Smooth muscle cell (in vitro differentiated cells): ENCODE measurements around the gene OMG. TPM values are rescaled to one million over a fixed set of nuclear protein-coding genes. Genes with fewer than 3 reads are reported as not detected.

ENCODE experiments used
- DNase-seq: peaks from one replicate; lab custom pipeline; 2025; ENCODE audit not compliant: unreplicated experiment; lab: John Stamatoyannopoulos, UW
- H2AFZ ChIP-seq: fragments of 200-600 bp; sonication (generic); 2 replicates; pipeline ENCODE4 v1.6.0; 2016; ENCODE audit warnings: antibody characterized with exemption, low read depth, mild to moderate bottlenecking
- H3F3A ChIP-seq: fragments of 200-600 bp; sonication (generic); 2 replicates; pipeline ENCODE4 v1.6.0; 2017; ENCODE audit warnings: antibody characterized with exemption, low read depth
- H3K27ac ChIP-seq: fragments of 200-600 bp; sonication (generic); 2 replicates; pipeline ENCODE4 v1.5.1; 2016; ENCODE audit warnings: low read depth, mild to moderate bottlenecking
- H3K27me3 ChIP-seq: fragments of 200-600 bp; sonication (generic); 2 replicates; pipeline ENCODE4 v1.6.1; 2016; ENCODE audit warnings: low read depth, mild to moderate bottlenecking
- H3K36me3 ChIP-seq: fragments of 200-600 bp; sonication (generic); 2 replicates; pipeline ENCODE4 v1.5.1; 2016; ENCODE audit warnings: low read depth
- H3K4me1 ChIP-seq: fragments of 200-600 bp; sonication (generic); 2 replicates; pipeline ENCODE4 v1.5.1; 2016; ENCODE audit warnings: low read depth
- H3K4me2 ChIP-seq: fragments of 200-600 bp; sonication (generic); 2 replicates; pipeline ENCODE4 v1.6.0; 2016; ENCODE audit warnings: mild to moderate bottlenecking
- H3K4me3 ChIP-seq: fragments of 200-600 bp; sonication (generic); 2 replicates; pipeline ENCODE4 v1.5.1; 2016; ENCODE audit warnings: mild to moderate bottlenecking
- H3K79me2 ChIP-seq: fragments of 200-600 bp; sonication (generic); 2 replicates; pipeline ENCODE4 v1.6.0; 2016; ENCODE audit warnings: low read depth, mild to moderate bottlenecking
- H3K9ac ChIP-seq: fragments of 200-600 bp; sonication (generic); 2 replicates; pipeline ENCODE4 v1.6.0; 2016; ENCODE audit warnings: low read depth
- H3K9me3 ChIP-seq: fragments of 200-600 bp; sonication (generic); replicated peaks from 2 replicates; pipeline ENCODE4 v1.5.1; 2016; ENCODE audit warnings: low read depth
- H4K20me1 ChIP-seq: fragments of 200-600 bp; sonication (generic); 2 replicates; pipeline ENCODE4 v1.6.0; 2016; ENCODE audit warnings: low read depth
- WGBS: methylation state at CpG from one replicate; pipeline ENCODE4 v1.1.7; 2016; ENCODE audit warnings: low lambda C conversion rate; 5-methylcytosine and 5-hydroxymethylcytosine counted together
- polyA plus RNA-seq: library from polyadenylated mRNA; unstranded; fragments of >200 nt; fragmentation: Nextera tagmentation; extraction: Ambion mirVana; gene quantifications from 2 replicates; pipeline ENCODE4 v1.2.1, GENCODE V29; 2016
- total RNA-seq: library from RNA; depleted of rRNA; stranded (reverse); fragments of >200 nt; gene quantifications from 2 replicates; pipeline ENCODE4 v1.2.3, GENCODE V29; 2014
- TF ChIP-seq, protein P1 (sequence below): fragments of 200-600 bp; sonication (generic); IDR thresholded peaks from 2 replicates; pipeline ENCODE4 v1.5.1; 2017; ENCODE audit warnings: borderline replicate concordance, mild to moderate bottlenecking, antibody characterized with exemption; ENCODE audit not compliant: insufficient read depth, poor library complexity, severe bottlenecking

The OMG gene
- total and polyA plus RNA-seq, 2 experiments from 2014 or later = 0.57 TPM; not detected in 1

DNA sequence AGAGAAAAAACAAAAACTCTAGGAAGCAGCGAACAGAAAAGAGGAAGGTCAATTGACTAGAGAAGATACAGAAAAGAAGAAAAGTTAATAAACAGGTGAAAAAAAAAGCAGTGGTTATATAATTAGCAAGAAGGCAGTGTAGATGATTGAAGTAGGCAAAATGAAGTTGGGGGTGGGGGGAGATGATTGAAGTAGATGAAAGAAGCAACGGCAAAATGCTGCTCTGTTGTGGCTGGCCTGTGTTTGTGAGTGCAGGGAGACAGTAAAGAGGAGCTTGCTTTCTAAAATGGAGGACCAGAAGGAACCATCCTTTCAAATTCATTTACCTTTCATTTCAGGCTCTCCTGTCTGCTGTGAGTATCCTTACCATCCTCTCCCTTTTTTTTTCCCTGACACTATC is 13.2 kb upstream of the OMG start:
- Histone ChIP-seq H3F3A (no peaks in the 10 kb centered on the region), H3K4me3 (no peak overlapping the region), H4K20me1 (no peaks in the 10 kb centered on the region), H3K27me3 (no peaks in the 10 kb centered on the region), H3K9me3 (no peaks in the 10 kb centered on the region), H3K4me2 (no peak overlapping the region), H3K36me3 (no peaks in the 10 kb centered on the region), H2AFZ (no peak overlapping the region), H3K27ac (no peak overlapping the region), H3K9ac (no peak overlapping the region), H3K4me1 (no peaks in the 10 kb centered on the region), H3K79me2 (no peaks in the 10 kb centered on the region)
- WGBS = 43% methylated on average over 2 of the region's 2 CpGs
- no peak for DNase-seq
- TF ChIP-seq, protein P1, sequence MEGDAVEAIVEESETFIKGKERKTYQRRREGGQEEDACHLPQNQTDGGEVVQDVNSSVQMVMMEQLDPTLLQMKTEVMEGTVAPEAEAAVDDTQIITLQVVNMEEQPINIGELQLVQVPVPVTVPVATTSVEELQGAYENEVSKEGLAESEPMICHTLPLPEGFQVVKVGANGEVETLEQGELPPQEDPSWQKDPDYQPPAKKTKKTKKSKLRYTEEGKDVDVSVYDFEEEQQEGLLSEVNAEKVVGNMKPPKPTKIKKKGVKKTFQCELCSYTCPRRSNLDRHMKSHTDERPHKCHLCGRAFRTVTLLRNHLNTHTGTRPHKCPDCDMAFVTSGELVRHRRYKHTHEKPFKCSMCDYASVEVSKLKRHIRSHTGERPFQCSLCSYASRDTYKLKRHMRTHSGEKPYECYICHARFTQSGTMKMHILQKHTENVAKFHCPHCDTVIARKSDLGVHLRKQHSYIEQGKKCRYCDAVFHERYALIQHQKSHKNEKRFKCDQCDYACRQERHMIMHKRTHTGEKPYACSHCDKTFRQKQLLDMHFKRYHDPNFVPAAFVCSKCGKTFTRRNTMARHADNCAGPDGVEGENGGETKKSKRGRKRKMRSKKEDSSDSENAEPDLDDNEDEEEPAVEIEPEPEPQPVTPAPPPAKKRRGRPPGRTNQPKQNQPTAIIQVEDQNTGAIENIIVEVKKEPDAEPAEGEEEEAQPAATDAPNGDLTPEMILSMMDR = no peak

DNA sequence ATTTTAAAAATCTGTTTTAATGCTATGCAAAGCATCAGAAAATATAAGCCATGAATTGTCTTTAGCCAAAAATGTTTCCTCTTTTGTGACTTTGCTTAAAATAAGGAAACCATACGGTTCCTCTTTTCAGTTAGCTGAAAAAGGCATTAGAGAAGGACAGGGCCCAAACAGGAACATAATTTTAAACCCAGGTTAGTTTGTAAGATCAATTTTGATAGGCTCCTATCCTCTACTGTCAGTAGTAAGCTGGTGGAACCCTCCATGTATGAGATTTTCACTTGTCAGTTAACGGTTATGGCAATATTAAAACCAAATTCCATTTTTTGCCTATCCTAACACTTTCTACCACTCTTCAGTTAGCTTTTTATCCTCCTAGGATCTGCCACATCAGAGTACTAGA is 12.5 kb upstream of the OMG start:
- Histone ChIP-seq H2AFZ (no peak overlapping the region), H3K9ac (no peak overlapping the region), H3K4me2 (no peak overlapping the region), H3F3A (no peaks in the 10 kb centered on the region), H3K4me3 (no peak overlapping the region), H3K79me2 (no peaks in the 10 kb centered on the region), H3K9me3 (no peaks in the 10 kb centered on the region), H3K27me3 (no peaks in the 10 kb centered on the region), H4K20me1 (no peaks in the 10 kb centered on the region), H3K36me3 (no peaks in the 10 kb centered on the region), H3K4me1 (no peaks in the 10 kb centered on the region), H3K27ac (no peak overlapping the region)
- TF ChIP-seq, protein P1 = no peak
- DNase-seq = no peak
- WGBS = 94% methylated on average over 2 of the region's 2 CpGs

DNA sequence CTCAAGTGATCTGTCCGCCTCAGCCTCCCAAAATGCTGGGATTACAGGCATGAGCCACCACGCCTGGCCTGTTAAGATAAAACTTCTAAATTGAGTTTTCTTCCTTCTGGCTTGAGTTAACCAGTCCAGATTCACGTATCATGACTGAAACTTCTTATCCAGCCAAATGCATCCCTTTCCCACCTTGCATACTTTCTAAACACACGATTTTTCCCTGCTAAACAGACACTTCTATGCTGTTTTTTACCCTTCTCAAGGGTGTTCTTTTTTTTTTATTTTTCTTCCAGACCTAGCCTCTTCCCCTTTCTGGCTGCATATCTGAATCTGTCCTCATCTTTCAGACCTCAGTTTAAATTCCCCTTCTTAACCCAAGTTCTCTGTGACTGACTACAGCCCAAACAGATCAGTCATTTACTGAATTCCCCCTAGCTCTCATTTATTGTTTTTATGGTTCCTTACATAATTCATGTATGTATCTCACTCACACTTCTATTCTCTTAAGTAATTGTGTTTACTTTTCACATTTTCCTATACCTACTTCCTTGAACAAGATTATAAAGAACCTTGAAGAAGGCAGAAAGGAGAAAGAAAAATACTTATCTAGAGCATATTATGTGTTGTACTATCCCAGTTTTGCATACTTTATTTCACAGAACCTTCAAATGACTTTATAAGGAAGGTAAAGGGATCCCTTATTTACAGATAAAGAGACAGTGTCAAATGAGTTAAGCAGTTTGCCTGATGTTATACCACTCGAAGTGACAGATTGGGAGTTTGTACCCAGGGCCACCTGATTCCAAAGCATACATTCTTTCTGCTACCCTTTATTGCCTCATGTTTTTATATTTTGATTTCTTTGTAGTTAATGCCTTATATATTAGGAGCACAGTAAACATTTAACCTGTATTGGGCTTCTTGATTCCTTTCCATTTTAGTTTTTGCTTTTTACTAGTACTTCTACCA is 11.6 kb upstream of the OMG start:
- Histone ChIP-seq H3K27me3 (no peaks in the 10 kb centered on the region), H3K27ac (no peak overlapping the region), H3K36me3 (no peaks in the 10 kb centered on the region), H3K4me3 (no peak overlapping the region), H3K4me1 (no peaks in the 10 kb centered on the region), H3F3A (no peaks in the 10 kb centered on the region), H3K9ac (no peak overlapping the region), H3K9me3 (no peaks in the 10 kb centered on the region), H2AFZ (no peak overlapping the region), H3K4me2 (no peak overlapping the region), H4K20me1 (no peaks in the 10 kb centered on the region), H3K79me2 (no peaks in the 10 kb centered on the region)
- TF ChIP-seq, protein P1 = no peak
- no peak for DNase-seq
- 87% methylated on average over 5 of the region's 5 CpGs for WGBS
